Femur (tissue), 1 donor: Measurements from ENCODE around the gene RIC8A.

Experiments
- DNase-seq: peaks from one replicate; pipeline ENCODE4 v3.0.0-alpha.2; 2017

RIC8A gene

DNA sequence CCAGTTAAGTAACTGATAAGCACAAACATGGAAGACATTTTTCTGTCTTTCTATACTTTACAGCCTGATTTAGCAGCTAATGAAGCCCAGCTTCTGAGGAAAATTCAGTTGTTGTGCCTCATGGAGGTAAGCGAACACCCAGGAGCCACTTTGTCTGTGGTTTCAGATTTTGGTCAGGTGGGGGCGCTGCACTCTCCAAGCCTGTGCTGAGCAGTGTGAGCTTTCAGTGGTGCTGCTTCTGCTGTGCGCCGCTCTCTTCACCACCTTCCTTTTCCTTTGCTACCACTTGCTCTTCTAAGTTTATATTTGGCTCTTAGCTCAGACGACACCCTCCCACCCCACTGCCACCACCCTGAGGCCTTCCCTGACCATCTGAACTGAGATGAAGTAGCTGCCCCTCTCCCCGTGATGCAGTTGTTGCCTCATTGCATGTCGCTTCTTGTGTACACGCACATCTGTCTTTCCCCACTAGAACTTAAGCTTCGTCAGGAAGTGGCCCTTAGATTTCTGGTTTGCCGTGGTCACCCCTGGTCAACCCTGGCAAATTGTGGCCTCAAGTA is 43.3 kb downstream of the RIC8A start:
- DNase-seq, result peak; percentile 70

DNA sequence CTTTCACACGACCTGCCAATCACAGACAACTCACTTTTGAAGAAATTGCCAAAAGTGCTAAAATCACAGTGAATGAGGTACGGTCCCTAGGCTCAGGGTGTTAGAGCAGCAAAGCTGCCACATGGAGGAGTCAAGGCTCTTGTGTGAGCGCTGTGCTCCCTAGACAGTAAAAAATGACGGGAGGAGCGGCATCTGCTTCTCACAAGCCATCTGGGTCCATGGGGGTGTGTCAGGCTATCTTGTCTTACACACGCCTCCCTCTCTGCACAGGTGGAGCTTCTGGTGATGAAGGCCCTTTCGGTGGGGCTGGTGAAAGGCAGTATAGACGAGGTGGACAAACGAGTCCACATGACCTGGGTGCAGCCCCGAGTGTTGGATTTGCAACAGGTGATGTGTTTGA is 44.0 kb downstream of the RIC8A start:
- DNase-seq, result no peak

DNA sequence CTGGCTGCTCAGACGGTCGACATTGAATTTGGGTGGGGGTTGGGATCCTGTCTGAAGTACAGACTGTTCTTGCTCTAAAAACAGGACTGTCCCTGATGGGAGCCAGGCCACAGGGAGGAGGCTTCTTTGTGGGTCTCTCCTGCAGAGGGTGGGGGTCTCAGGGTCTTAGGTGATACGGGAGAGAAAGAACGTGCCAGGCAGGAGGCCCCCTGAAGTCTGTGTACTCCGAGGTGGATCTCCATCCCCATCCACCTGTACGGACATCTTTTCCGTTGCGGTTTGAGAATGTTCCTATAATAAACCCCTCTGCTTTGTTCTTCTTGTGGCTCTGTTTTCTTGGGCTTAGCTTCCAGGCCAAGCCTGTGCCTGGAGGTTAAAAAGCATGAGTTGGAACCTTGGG is 45.2 kb downstream of the RIC8A start:
- no peak for DNase-seq

DNA sequence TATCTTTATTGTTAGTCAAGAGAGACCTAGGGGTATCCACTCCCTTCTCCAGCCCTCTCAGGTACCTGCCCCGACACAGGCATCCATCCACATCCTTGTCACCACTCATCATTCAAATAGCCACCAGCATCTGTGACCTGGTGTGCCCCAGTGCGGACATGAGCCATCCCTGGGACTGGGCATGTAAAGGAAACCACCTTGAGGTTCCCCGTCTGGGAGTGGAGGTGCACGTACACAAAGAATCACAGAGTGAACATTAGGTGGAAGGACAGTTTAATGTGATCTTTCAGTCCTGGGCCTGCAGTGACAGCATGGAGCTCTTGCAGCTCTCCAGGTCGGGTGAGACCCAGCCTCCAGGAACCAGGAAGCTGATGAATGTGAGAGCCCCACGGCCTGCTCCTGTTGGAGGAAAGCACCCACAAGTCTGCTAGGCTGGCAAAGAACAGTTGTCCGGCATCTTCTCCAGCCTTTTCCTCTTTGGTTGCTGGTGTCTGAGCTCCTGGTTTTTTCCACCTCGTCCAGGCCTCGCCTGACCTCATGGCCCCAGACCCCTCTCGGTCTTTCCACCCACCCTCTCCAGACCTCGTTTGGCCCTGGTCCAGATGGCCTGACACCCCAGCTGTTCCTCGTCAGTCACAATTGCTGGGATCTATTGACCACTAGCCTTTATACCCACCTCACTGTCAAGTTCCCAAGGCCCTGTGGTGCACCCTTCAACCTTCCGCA is 45.8 kb downstream of the RIC8A start:
- no peak for DNase-seq

DNA sequence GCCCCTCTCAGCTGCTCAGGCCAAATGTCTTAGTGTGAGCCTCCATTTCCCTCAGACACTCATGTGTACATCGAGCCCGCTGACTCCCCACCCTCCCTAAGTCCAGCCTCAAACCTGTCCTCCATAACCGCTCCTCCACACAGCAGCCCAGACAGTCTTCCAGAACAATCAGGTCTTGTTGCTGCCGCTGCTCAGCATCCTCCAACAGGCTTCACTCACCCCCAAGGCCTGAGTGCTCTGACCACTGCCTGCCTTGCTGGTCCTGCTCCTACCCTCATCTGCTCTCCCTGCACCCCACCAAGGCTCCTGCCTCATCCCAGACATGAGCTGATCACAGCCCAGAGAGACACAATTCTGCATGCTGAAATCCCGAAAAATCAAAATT is 46.4 kb downstream of the RIC8A start:
- DNase-seq, result no peak

DNA sequence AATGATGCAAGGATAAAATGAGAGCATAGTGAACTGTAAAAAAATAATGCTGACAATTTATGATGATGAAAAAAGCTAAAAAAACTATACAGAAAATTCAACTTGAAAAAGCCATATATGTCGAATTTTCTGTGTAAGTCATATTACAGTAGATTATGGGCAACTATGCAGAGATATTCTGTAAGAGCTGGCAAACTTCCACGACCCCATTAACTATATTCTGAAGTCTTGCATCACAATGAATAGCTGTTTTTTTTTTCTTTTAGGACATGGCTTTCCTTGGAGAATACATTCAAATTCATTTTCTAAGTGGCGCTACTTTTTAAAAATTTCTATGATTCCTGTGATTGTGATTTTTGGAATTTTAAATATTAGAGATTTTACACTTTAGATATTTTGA is 47.7 kb downstream of the RIC8A start:
- no peak for DNase-seq

DNA sequence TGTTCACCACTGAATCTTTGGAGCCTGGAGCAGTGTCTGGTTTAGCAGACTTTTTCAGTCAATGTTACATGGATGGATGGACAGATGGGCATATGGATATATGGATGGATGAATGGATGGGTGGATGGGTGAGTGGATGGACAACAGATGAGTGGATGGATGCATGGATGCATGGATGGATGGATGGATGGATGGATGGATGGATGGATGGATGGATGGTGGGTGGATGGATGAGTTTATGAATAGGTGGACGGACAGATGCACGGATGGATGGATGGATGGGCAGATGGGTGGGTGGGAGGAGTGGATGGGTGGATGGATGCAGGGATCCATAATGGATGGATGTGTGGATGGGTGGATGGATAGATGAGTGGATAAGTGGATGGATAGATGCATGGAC is 48.3 kb downstream of the RIC8A start:
- no peak for DNase-seq

DNA sequence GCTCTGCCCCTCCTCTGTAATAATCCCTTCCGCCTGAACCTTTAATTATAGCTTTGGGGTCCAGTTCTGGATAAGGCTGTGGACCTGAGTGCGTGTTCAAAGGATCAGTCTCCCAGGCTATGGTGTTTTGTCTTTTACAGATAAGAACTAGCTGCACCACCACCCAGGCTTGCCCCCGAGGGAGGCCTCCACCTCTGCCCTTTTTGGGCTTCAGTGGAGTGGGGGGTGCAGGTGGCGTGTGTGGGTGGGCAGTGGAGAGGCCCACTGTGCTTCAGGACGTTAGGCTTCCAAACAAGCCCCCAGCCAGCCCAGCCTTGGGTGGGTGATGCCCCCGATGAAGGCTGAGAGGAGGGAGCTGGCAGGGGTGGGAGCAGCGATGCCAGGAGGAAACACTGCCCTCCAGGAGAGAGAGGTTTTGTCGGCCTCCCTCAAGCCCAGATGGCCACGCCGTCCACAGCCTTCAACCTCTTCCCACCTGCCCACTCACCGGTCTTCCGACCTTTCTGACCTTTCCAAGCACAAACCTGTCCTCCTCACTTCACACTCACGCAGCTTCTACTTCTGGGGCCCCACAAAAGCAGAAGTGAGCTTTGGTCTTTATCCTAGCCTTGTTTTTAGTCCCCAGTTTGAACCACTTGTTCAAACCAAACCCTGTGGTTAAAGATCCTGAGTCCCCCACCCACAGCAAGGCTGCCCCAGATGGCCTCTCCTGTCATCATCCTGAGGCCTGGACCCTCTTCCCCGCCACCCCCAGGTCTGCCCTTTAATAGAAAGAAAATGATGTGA is 49.6 kb downstream of the RIC8A start:
- no peak for DNase-seq

DNA sequence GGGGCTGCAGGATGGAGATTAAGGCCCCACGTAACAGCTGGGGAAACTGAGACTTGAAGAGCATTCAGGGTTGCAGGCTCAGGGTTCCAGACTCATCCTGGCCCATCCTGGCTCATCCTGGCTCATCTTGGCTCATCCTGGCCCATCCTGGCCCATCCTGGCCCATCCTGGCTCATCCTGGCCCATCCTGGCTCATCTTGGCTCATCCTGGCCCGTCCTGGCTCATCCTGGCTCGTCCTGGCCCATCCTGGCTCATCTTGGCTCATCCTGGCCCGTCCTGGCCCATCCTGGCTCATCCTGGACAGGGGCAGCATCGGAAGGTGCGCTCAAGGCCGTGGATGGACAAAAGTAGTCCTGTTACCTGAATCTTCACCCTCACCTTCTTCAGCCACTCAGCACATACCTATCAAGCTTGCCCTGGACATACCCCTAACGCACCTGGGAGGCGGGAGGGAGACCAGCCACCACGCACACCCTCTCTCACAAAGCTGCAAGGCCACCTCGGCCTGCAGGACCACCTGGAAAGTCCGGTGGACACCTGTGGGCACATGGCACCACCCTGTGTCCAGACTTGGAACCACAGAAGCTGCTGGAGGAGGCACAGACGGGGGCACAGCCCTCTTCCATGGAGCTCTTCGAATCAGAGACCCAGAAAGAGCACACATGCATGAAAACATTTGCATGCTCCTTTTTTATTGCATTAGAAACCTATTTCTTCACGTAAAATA is 50.4 kb downstream of the RIC8A start:
- no peak for DNase-seq

DNA sequence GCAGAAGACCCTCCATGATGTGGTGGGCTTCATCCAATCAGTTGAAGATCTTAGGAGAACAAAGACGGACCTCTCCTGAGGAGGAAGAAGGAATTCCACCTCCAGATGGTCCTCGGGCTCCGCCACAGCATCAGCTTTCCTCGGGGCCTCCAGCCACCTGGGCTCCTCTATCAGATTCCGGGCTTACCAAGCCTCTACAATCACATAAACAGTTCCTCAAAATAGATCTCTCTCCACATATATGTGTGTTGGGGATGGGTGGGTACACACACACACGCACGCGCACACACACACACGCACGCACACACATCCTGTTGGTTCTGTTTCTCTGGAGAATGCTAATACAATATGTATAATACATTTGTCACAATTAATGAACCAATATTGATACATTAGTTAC is 51.9 kb downstream of the RIC8A start:
- DNase-seq, result no peak

DNA sequence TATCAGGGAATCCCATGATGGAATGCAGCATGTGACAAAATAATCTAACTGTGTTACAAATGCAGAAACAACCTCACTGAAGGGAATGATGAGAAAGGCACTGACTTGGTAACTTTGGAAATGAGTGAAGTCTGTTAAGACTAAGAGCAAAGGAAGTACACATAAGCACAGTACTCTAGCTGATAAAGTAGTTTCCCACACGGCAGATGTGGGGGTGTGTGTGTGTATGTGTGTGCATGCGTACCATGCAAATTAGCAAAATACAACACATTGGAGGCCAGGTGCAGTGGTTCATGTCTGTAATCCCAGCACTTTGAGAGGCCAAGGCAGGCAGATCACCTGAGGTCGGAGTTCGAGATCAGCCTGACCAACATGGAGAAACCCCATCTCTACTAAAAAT is 54.1 kb downstream of the RIC8A start:
- DNase-seq, result no peak
